GM21528 (cell line): ENCODE measurements around the gene BCAT1.

Source experiments
- ATAC-seq: cut with Tn5 transposase; IDR thresholded peaks from one replicate; pipeline ENCODE4 v1.9.1; 2021; ENCODE audit warnings: mild to moderate bottlenecking, moderate library complexity; ENCODE audit not compliant: unreplicated experiment, low FRiP score

The BCAT1 gene

GRCh38 chr12:24777359-24777758 is 171.5 kb downstream of the BCAT1 start:
- ATAC-seq = no peak

GRCh38 chr12:24776861-24777260 is 172.0 kb downstream of the BCAT1 start:
- no peak for ATAC-seq

GRCh38 chr12:24775073-24775472 is 173.8 kb downstream of the BCAT1 start:
- no peak for ATAC-seq

GRCh38 chr12:24773996-24774395 is 174.9 kb downstream of the BCAT1 start:
- no peak for ATAC-seq

GRCh38 chr12:24772813-24773212 is 176.1 kb downstream of the BCAT1 start:
- ATAC-seq = no peak

GRCh38 chr12:24770821-24771220 is 178.1 kb downstream of the BCAT1 start:
- no peak for ATAC-seq

- ATAC-seq = no peak
These were observed 178.6 kb downstream of the BCAT1 start for GRCh38 chr12:24770334-24770733.

- no peak for ATAC-seq
These were observed 179.2 kb downstream of the BCAT1 start for GRCh38 chr12:24769682-24770081.

GRCh38 chr12:24768415-24768814 is 180.5 kb downstream of the BCAT1 start:
- ATAC-seq = no peak

GRCh38 chr12:24767016-24767415 is 181.9 kb downstream of the BCAT1 start:
- ATAC-seq = no peak

- ATAC-seq = no peak
These were observed 184.2 kb downstream of the BCAT1 start for GRCh38 chr12:24764712-24765111.

- ATAC-seq = no peak
These were observed 188.1 kb downstream of the BCAT1 start for GRCh38 chr12:24760606-24761378.

- ATAC-seq = no peak
These were observed 188.7 kb downstream of the BCAT1 start for GRCh38 chr12:24760162-24760561.
